SJCRH30 (cell line): ENCODE data around the gene GOLIM4. TPM values are rescaled to one million over a fixed set of nuclear protein-coding genes. Genes with fewer than 3 reads are reported as not detected.

Experiments
- DNase-seq, 2 experiments: peaks; one replicate each; pipeline ENCODE4 v3.0.0-alpha.2; 2015 to 2020
- H3K27ac ChIP-seq: fragments of 250-450 bp; sonication (Bioruptor Pico); 2 replicates; pipeline ENCODE4 v1.5.1; 2020; ENCODE audit warnings: mild to moderate bottlenecking, moderate library complexity
- H3K27me3 ChIP-seq: fragments of 250-450 bp; sonication (Bioruptor Pico); 2 replicates; pipeline ENCODE4 v1.5.1; 2020; ENCODE audit warnings: mild to moderate bottlenecking, moderate library complexity
- H3K36me3 ChIP-seq: fragments of 250-450 bp; sonication (Bioruptor Pico); 2 replicates; pipeline ENCODE4 v1.5.1; 2020; ENCODE audit warnings: mild to moderate bottlenecking, moderate library complexity
- H3K4me1 ChIP-seq: fragments of 250-450 bp; sonication (Bioruptor Pico); 2 replicates; pipeline ENCODE4 v1.5.1; 2020; ENCODE audit warnings: mild to moderate bottlenecking, moderate library complexity
- H3K4me3 ChIP-seq: fragments of 250-450 bp; sonication (Bioruptor Pico); 2 replicates; pipeline ENCODE4 v1.5.1; 2020; ENCODE audit warnings: mild to moderate bottlenecking, moderate library complexity
- H3K9me3 ChIP-seq: fragments of 250-450 bp; sonication (Bioruptor Pico); replicated peaks from 2 replicates; pipeline ENCODE4 v1.5.1; 2020; ENCODE audit warnings: mild to moderate bottlenecking, moderate library complexity
- total RNA-seq: library from RNA; depleted of rRNA; stranded (reverse); fragments of >200 nt; shearing (Covaris generic); gene quantifications from 2 replicates; pipeline ENCODE4 v1.2.3, GENCODE V29; 2014

GOLIM4 gene
- total RNA-seq, 1 experiment from 2014 or later, result 40.4 TPM

- Histone ChIP-seq H3K9me3 (no peaks in the 10 kb centered on the region; the same call in 1 of the 2 replicates), H3K27me3 (no peaks in the 10 kb centered on the region), H3K4me1 (no peaks in the 10 kb centered on the region), H3K27ac (no peak overlapping the region), H3K36me3 (no peaks in the 10 kb centered on the region), H3K4me3 (no peak overlapping the region)
- no peak for DNase-seq
These were observed 43.9 kb downstream of the GOLIM4 start for GRCh38 chr3:168051531-168052471.

DNA sequence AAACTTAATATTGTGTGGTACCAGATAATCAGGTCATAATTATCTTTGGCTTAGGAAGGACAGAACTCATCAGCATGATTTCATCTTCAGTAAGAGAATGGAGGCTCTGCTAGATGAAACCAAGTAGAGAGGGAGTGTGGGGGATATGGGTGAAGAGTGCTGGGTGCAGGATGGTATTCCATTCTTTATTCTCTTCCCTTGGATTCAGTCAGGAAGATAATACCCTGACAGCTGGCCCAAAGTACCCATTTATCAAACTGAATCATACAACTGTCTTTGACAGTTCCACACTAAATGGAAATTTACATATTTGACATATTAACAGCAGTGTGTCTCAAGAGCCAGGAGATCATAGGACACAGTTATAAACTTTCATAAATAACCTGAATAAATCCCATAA, 44.7 kb downstream of the GOLIM4 start:
- H3K4me3 ChIP-seq, result no peak overlapping the region
- H3K27ac ChIP-seq, result no peak overlapping the region
- no peaks in the 10 kb centered on the region for H3K27me3 ChIP-seq
- no peak for DNase-seq
- no peaks in the 10 kb centered on the region for H3K4me1 ChIP-seq
- no peaks in the 10 kb centered on the region for H3K36me3 ChIP-seq
- no peaks in the 10 kb centered on the region; the same call in 1 of the 2 replicates for H3K9me3 ChIP-seq

DNA sequence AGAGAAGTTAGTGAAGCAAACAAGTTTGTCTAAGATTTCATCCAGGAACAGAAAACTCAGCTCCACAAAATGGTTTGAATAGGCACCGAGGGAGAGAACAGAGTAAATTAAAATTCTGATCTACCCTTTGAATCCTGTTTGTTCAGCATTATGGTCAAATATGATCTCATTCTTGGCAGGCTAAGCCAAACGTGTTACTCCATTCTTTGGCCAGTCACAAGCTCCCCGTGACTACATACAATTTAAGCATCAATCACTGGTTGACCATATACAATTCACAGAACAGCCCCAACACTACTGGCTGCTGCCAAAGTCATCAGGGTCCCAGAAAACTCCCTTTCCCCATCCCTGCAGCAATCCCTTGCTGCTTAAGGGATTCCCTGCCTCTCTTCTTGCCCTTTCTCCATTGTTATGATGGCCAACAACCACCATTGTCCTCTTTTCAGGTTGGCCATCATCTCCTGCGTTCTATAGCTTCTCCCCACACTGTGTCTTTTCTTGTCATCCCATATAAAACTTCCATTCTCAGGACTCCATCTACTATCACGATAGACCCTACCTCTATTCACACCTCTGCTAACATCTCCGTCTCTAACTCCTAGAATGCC, 46.3 kb downstream of the GOLIM4 start:
- Histone ChIP-seq H3K9me3 (no peaks in the 10 kb centered on the region), H3K36me3 (no peaks in the 10 kb centered on the region), H3K4me1 (no peaks in the 10 kb centered on the region), H3K27ac (no peak overlapping the region), H3K27me3 (no peaks in the 10 kb centered on the region), H3K4me3 (no peak overlapping the region)
- no peak for DNase-seq

GRCh38 chr3:168048414-168049330, 47.1 kb downstream of the GOLIM4 start:
- DNase-seq, result no peak
- no peaks in the 10 kb centered on the region for H3K9me3 ChIP-seq
- no peaks in the 10 kb centered on the region for H3K36me3 ChIP-seq
- H3K4me3 ChIP-seq, result no peak overlapping the region
- H3K4me1 ChIP-seq, result no peaks in the 10 kb centered on the region
- H3K27me3 ChIP-seq, result no peaks in the 10 kb centered on the region
- no peak overlapping the region for H3K27ac ChIP-seq

GRCh38 chr3:168047936-168048335, 47.8 kb downstream of the GOLIM4 start:
- DNase-seq, result no peak
- Histone ChIP-seq H3K27me3 (no peaks in the 10 kb centered on the region), H3K4me3 (no peak overlapping the region), H3K27ac (no peak overlapping the region), H3K9me3 (no peaks in the 10 kb centered on the region), H3K4me1 (no peaks in the 10 kb centered on the region), H3K36me3 (peaks cover 3% of the 10 kb centered on the region; the same call in 1 of the 2 replicates)

GRCh38 chr3:168047190-168047795, 48.4 kb downstream of the GOLIM4 start:
- peak; percentile 7 to 74 for DNase-seq
- Histone ChIP-seq H3K36me3 (peaks cover 3% of the 10 kb centered on the region; the same call in 1 of the 2 replicates), H3K9me3 (no peaks in the 10 kb centered on the region), H3K4me3 (no peak overlapping the region), H3K4me1 (no peaks in the 10 kb centered on the region), H3K27me3 (no peaks in the 10 kb centered on the region), H3K27ac (no peak overlapping the region)

- no peak overlapping the region for H3K4me3 ChIP-seq
- H3K4me1 ChIP-seq, result no peaks in the 10 kb centered on the region
- no peak for DNase-seq
- H3K27me3 ChIP-seq, result no peaks in the 10 kb centered on the region
- peaks cover 3% of the 10 kb centered on the region; the same call in 1 of the 2 replicates for H3K36me3 ChIP-seq
- no peak overlapping the region for H3K27ac ChIP-seq
- no peaks in the 10 kb centered on the region for H3K9me3 ChIP-seq
These were observed 51.7 kb downstream of the GOLIM4 start for GRCh38 chr3:168044049-168044448.

- H3K36me3 ChIP-seq, result peaks cover 3% of the 10 kb centered on the region; the same call in 1 of the 2 replicates
- H3K27ac ChIP-seq, result no peak overlapping the region
- H3K4me3 ChIP-seq, result no peak overlapping the region
- no peaks in the 10 kb centered on the region for H3K9me3 ChIP-seq
- no peaks in the 10 kb centered on the region for H3K27me3 ChIP-seq
- no peaks in the 10 kb centered on the region for H3K4me1 ChIP-seq
- peak; percentile 11 to 59 for DNase-seq
These were observed 55.0 kb downstream of the GOLIM4 start for GRCh38 chr3:168040607-168041208.

DNA sequence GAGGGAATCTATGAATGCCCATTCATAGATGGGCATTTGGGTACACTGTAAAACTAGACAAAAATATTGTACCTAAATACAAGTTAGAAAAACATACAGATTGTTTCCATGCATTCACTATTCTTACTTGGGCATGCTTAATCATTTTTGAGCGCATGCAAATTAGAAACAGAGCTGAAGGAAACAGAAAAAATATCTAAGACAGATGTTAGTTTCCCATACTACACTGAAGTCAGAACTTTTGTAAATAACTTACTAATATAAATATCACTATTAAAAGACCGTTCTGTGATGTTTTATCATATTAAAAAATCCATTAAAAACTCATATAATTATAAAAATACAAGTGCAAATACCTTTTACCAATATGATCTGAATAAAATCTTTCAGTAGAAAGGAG, 58.7 kb downstream of the GOLIM4 start:
- H3K4me1 ChIP-seq, result no peaks in the 10 kb centered on the region
- no peaks in the 10 kb centered on the region; the same call in 1 of the 2 replicates for H3K36me3 ChIP-seq
- H3K9me3 ChIP-seq, result no peaks in the 10 kb centered on the region
- H3K27me3 ChIP-seq, result no peaks in the 10 kb centered on the region
- H3K4me3 ChIP-seq, result no peak overlapping the region
- H3K27ac ChIP-seq, result no peak overlapping the region
- DNase-seq, result no peak

DNA sequence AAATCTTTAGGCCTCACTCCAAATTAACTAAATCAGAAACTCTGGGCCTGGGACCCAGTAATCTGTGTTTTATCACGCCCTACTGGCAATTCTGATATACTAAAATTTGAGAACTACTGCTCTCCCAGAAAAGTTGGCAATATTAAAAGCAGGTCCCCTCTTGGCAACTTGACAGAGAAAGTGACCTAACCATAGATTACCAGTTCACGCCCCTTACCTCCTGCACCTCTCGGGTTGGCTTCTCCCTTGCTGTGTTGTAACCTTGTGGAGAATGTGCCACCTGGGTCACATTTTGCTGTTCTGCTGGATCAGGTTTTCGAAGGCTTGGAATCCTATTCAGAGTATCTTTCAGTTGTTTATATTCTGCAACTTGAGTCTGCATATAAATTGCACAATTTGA, 59.1 kb downstream of the GOLIM4 start:
- no peak overlapping the region for H3K4me3 ChIP-seq
- H3K4me1 ChIP-seq, result no peaks in the 10 kb centered on the region
- DNase-seq, result no peak
- H3K9me3 ChIP-seq, result no peaks in the 10 kb centered on the region
- H3K36me3 ChIP-seq, result peaks cover 2% of the 10 kb centered on the region; the same call in 1 of the 2 replicates
- H3K27ac ChIP-seq, result no peak overlapping the region
- H3K27me3 ChIP-seq, result no peaks in the 10 kb centered on the region

- DNase-seq, result no peak
- H3K9me3 ChIP-seq, result no peaks in the 10 kb centered on the region
- H3K27ac ChIP-seq, result no peak overlapping the region
- H3K4me1 ChIP-seq, result no peaks in the 10 kb centered on the region
- H3K4me3 ChIP-seq, result no peak overlapping the region
- H3K36me3 ChIP-seq, result peaks cover 2% of the 10 kb centered on the region
- no peaks in the 10 kb centered on the region for H3K27me3 ChIP-seq
These were observed 61.4 kb downstream of the GOLIM4 start for GRCh38 chr3:168034152-168034928.

DNA sequence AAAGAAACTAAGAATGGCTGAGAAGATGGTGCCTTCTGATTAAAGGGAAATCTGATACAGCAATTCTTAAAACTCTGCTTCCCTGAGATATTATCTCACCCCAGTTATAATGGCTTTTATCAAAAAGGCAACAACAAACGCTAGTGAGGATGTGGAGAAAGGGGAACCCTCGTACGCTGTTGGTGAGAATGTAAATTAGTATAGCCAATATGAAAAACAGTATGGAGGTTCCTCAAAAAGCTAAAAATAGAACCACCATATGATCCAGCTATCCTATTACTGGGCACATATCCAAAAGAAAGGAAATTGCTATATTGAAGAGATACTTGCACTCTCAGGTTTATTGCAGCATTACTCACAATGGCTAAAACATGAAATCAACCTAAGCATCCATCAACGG, 65.1 kb downstream of the GOLIM4 start:
- Histone ChIP-seq H3K27ac (no peak overlapping the region), H3K27me3 (no peaks in the 10 kb centered on the region), H3K4me1 (no peaks in the 10 kb centered on the region)

DNA sequence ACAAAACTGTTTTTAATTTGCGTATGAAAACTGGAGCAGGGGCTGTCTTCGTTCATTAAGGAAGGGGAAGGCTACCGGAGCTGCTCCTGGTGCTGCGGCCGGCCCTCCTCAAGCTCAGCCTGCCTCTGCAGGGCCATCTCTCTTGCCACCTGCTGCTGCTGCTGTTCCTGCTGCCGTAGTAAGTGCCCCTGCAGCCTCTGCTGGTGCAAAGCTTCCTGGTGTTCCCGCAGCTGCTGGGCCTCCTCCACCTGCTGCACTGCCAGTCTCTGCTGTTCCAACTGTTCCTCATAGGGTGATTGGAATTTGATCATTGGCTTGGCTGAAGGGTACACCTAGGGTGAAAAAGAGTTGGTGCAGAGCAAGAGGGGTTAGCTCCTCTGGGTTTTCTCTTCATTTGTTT, 66.0 kb downstream of the GOLIM4 start:
- Histone ChIP-seq H3K27me3 (no peaks in the 10 kb centered on the region), H3K9me3 (no peaks in the 10 kb centered on the region), H3K4me1 (no peaks in the 10 kb centered on the region; the same call in 1 of the 2 replicates), H3K4me3 (no peak overlapping the region), H3K36me3 (peaks cover 17% of the 10 kb centered on the region), H3K27ac (no peak overlapping the region)
- no peak for DNase-seq

More for the DNA sequence above, 65.1 kb downstream of the GOLIM4 start:
- no peak for DNase-seq
- Histone ChIP-seq H3K9me3 (no peaks in the 10 kb centered on the region), H3K36me3 (peaks cover 13% of the 10 kb centered on the region), H3K4me3 (no peak overlapping the region)
